ENCODE data around the gene TNS1. TPM values are rescaled to one million over a fixed set of nuclear protein-coding genes. Genes with fewer than 3 reads are reported as not detected.
A peak's percentile ranks its signal among the peaks of the same experiment; 100 is the strongest.

TNS1 gene
- total RNA-seq, 3 donors from 2014 or later: 0.50 to 1.2 (median 0.54) TPM

- Mint-ChIP-seq H3K4me3 (no peak overlapping the region), H3K36me3 (ENCODE audit: insufficient read depth) (peaks cover 5% of the 10 kb centered on the region), H3K27me3 (ENCODE audit: low read depth) (peaks cover 15% of the 10 kb centered on the region), H3K4me1 (ENCODE audit: low read depth) (no peaks in the 10 kb centered on the region), H3K9me3 (peaks cover 13% of the 10 kb centered on the region)
- ATAC-seq: no peak
- no peak for DNase-seq
These were observed 236.4 kb downstream of the TNS1 start for GRCh38 chr2:217766356-217766755.

DNA sequence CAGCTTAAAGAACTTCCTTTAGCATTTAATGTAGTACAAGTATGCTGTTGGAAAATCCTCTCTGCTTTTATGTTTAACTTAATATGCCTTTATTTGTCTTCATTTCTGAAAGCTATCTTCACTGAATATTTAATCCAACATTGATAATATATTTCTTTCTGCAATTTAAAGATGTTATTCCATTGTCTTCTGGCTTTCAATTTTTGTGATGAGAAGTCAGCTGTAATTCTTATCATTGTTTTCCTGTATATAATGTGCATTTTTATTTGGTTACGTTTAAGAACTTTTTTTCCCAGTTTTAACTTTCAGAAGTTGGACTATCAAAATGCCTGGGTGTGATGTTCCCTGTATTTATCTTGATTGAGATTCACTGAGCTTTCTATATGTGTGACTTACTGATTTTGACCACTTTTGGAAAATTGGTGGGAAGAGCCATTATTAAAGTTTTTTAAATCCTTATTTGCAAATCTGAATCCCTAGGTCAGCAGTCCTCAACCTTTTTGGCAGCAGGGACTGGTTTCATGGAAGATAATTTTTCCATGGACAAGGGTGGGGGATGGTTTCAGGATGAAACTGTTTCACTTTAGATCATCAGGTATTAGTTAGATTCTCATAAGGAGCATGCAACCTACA, 241.0 kb downstream of the TNS1 start:
- Mint-ChIP-seq H3K27me3 (ENCODE audit: low read depth) (peaks cover 22% of the 10 kb centered on the region), H3K4me1 (ENCODE audit: low read depth) (peaks cover 4% of the 10 kb centered on the region), H3K9me3 (peaks cover 13% of the 10 kb centered on the region), H3K36me3 (ENCODE audit: insufficient read depth) (peaks cover 3% of the 10 kb centered on the region), H3K4me3 (no peak overlapping the region)
- ATAC-seq (no peak), DNase-seq (no peak)

- ATAC-seq (no peak), DNase-seq (no peak)
- no peak overlapping the region for H3K4me3 Mint-ChIP-seq
- peaks cover 15% of the 10 kb centered on the region for H3K27me3 Mint-ChIP-seq (ENCODE audit: low read depth)
- H3K36me3 Mint-ChIP-seq (ENCODE audit: insufficient read depth): no peaks in the 10 kb centered on the region
- peaks cover 18% of the 10 kb centered on the region for H3K4me1 Mint-ChIP-seq (ENCODE audit: low read depth)
- H3K9me3 Mint-ChIP-seq: peaks cover 11% of the 10 kb centered on the region
These were observed 242.8 kb downstream of the TNS1 start for GRCh38 chr2:217759991-217760390.

DNA sequence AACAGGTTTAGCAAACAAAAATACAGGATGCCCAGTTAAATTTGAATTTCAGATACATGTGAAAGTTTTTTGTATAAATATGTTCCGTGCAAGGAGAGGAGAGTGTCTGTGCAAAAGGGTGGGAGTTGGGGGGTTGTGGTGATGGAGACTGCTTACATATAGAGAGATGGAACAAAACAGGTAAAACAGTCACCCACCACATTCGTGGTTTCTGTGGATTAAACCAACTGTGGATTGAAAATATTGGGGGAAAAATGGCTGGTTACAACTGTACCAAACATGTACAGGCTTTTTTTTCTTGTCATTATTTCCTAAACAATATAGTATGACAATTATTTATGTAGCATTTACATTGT, 245.7 kb downstream of the TNS1 start:
- peak; percentile 15 to 40 for ATAC-seq
- Mint-ChIP-seq H3K27me3 (ENCODE audit: low read depth) (peaks cover 11% of the 10 kb centered on the region), H3K4me3 (no peak overlapping the region), H3K9me3 (peaks cover 5% of the 10 kb centered on the region), H3K36me3 (ENCODE audit: insufficient read depth) (no peaks in the 10 kb centered on the region), H3K4me1 (ENCODE audit: low read depth) (peaks cover 20% of the 10 kb centered on the region)
- DNase-seq: no peak

DNA sequence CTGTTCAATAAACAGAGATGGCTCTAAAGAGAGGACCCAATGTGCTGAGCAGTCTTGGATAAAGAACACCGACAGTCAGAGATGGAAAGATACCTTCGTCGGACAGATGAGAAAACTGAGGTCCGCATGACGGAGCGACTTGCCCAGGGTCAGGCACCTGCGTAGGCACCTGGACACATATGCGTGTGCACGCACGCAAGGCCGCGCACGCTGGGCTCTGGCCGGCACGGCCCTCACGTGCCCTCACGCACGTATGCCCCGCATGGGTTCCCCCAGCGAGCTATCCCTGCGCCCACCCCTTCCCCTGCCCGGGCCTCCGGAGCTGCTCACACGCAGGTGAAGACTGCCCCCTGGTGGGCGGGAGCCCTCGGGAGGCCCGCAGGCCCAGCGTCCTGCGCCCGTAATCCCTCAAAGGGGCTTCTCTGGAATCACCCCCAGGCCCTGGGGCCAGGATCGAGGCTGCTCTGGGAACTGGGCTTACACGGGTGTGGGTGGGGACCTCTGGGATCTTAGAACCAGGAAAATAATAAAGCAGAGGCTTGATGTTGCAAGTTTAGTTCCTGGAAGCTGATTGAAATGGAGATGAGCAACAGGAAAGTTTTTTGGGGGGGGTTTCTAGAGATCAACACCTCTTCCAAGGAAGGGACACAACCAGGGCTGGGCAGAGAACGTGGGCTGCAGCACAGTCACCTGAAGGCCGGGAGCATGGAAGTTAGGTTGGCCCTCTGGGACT, 246.3 kb downstream of the TNS1 start:
- ATAC-seq: peak; percentile 90 to 91
- Mint-ChIP-seq H3K4me3 (peak overlapping the region; percentile 37), H3K9me3 (peaks cover 1% of the 10 kb centered on the region), H3K36me3 (ENCODE audit: insufficient read depth) (no peaks in the 10 kb centered on the region), H3K27me3 (ENCODE audit: low read depth) (peaks cover 11% of the 10 kb centered on the region), H3K4me1 (ENCODE audit: low read depth) (peaks cover 20% of the 10 kb centered on the region)
- DNase-seq: peak; percentile 69

GRCh38 chr2:217755027-217755745, 247.6 kb downstream of the TNS1 start:
- no peak overlapping the region for H3K4me3 Mint-ChIP-seq
- H3K4me1 Mint-ChIP-seq (ENCODE audit: low read depth): peaks cover 20% of the 10 kb centered on the region
- H3K9me3 Mint-ChIP-seq: no peaks in the 10 kb centered on the region
- H3K27me3 Mint-ChIP-seq (ENCODE audit: low read depth): peaks cover 11% of the 10 kb centered on the region
- ATAC-seq (no peak), DNase-seq (no peak)
- H3K36me3 Mint-ChIP-seq (ENCODE audit: insufficient read depth): no peaks in the 10 kb centered on the region

- Mint-ChIP-seq H3K4me1 (ENCODE audit: low read depth) (peaks cover 20% of the 10 kb centered on the region), H3K36me3 (ENCODE audit: insufficient read depth) (no peaks in the 10 kb centered on the region), H3K9me3 (no peaks in the 10 kb centered on the region), H3K27me3 (ENCODE audit: low read depth) (peaks cover 5% of the 10 kb centered on the region), H3K4me3 (no peak overlapping the region)
- ATAC-seq (no peak), DNase-seq (no peak)
These were observed 249.2 kb downstream of the TNS1 start for GRCh38 chr2:217753460-217754200.

DNA sequence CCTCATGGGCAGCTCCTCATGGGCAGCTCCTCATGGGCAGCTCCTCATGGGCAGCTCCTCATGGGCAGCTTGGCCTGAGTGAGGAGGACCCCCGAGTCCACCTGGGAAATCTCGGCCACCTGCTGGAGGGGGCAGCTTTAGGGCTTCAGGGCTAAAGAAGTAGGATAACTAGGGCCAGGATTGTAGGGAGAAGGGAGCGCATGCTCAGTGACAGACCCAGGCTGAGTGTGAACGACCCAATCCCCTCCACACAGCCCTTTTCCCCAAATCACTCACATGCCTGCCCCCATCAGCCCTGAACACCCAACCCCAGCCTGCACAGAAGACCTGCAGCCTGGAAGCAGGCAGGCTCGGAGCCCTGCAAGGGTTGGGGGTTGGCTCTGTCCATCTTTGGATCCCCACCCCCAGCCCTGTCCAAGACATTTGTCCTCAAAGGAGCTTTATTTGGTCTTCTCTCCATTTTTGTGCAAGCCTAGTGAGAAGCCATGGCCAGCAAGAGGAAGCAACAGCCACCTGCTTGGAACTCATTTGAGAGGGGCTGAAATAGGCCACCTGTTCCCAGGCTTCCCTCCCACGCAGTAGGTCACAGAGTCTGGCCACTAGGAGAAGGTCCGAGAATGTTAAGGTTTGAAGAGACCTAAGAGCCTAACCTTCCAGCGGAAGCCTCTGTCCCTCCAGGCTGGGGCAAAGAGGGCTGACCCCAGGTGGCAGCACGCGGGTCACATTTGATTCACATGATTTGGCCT, 249.9 kb downstream of the TNS1 start:
- Mint-ChIP-seq H3K9me3 (no peaks in the 10 kb centered on the region), H3K4me1 (ENCODE audit: low read depth) (peaks cover 20% of the 10 kb centered on the region), H3K27me3 (ENCODE audit: low read depth) (peaks cover 5% of the 10 kb centered on the region), H3K36me3 (ENCODE audit: insufficient read depth) (no peaks in the 10 kb centered on the region), H3K4me3 (no peak overlapping the region)
- DNase-seq (no peak), ATAC-seq (no peak)

GRCh38 chr2:217751952-217752351, 250.8 kb downstream of the TNS1 start:
- Mint-ChIP-seq H3K9me3 (no peaks in the 10 kb centered on the region), H3K4me1 (ENCODE audit: low read depth) (peaks cover 18% of the 10 kb centered on the region), H3K4me3 (no peak overlapping the region), H3K27me3 (ENCODE audit: low read depth) (peaks cover 4% of the 10 kb centered on the region), H3K36me3 (ENCODE audit: insufficient read depth) (no peaks in the 10 kb centered on the region)
- DNase-seq (no peak), ATAC-seq (no peak)

DNA sequence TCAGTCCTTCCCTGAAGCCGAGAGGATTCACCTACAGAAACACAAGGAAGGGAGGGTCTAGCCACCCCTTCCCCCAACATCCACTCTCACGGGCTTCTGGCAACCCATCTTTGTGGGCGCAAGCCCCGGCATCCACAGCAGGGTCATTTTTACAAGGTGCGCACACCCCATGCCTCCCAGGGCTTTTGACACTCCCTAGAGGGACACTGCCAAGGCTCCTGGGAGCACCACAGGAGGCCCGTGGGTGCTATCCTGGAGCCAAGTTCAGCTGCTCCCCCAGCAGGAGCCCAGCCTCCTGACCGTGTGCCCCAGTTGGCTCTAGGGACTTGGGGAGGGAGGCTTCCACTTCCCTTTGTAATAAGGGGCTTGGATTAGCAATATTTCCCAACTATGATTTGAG, 251.6 kb downstream of the TNS1 start:
- Mint-ChIP-seq H3K36me3 (ENCODE audit: insufficient read depth) (no peaks in the 10 kb centered on the region), H3K4me1 (ENCODE audit: low read depth) (peaks cover 12% of the 10 kb centered on the region), H3K4me3 (no peak overlapping the region), H3K27me3 (ENCODE audit: low read depth) (no peaks in the 10 kb centered on the region), H3K9me3 (no peaks in the 10 kb centered on the region)
- DNase-seq: no peak
- no peak for ATAC-seq

Other genes starting within 250 kb of the TNS1 start
- gene RUFY4, start 66.3 kb upstream of the TNS1 start, total RNA-seq: under 1 TPM in 2 of 3 donors, not detected in 1; 0.16 to 0.38 TPM
- not detected for gene CXCR2, start 123.0 kb upstream of the TNS1 start, total RNA-seq
- not detected for gene CXCR1, start 164.0 kb upstream of the TNS1 start, total RNA-seq
- 100 to 1,000 TPM; 381 to 396 (median 382) TPM for gene ARPC2, start 214.2 kb upstream of the TNS1 start, total RNA-seq

All from activated T-cell treated with anti-CD3 and anti-CD28 coated beads, Interleukin-2, amount 50 U/mL, for 4 hours (primary cell).